ENCODE results near the gene L1CAM. TPM values are rescaled to one million over a fixed set of nuclear protein-coding genes. Genes with fewer than 3 reads are reported as not detected.

L1CAM gene
- total RNA-seq, 6 experiments from 2014 or later = 13.1 to 89.2 (median 14.4) TPM

DNA sequence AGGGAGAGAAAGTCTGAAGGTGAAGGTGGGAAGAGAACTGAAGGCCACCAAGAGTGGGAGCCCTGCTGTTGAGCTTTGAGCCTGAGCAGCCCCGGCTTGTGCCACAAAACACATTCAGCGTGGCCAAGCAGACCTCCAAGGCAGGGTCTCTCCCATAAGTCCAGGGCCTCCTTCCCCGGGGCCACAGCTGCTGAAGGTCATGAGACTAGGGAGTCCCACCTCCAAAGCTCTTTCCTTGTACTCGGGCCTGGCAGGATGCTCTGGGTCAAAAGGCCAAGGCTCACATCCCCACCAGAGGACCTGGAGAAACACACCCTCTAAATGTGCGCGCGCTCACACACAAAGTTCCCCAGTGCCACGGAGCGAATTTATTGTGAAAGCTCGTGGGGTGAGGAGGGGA is 43.6 kb upstream of the L1CAM start:
- Mint-ChIP-seq H3K9me3 (no peaks in the 10 kb centered on the region), H3K36me3 (ENCODE audit: low read depth) (peaks cover 5% of the 10 kb centered on the region; the same call in 1 of the 2 replicates)

DNA sequence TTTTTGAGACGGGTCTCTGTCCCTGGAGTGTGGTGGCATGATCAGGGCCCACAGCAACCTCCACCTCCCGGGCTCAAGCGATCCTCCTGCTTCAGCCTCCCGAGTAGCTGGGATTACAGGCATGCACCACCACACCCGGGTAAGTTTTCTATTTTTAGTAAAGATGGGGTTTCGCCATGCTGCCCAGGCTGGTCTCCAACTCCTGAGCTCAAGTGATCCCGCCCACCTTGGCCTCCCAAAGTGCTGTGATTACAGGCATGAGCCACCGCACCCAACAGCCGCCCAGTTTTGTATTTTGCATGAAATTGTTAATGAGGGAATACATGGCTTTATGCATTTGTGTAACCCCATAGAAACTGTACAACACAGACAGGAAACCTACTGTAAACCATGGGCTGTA is 42.9 kb upstream of the L1CAM start:
- TF ChIP-seq, protein P1, sequence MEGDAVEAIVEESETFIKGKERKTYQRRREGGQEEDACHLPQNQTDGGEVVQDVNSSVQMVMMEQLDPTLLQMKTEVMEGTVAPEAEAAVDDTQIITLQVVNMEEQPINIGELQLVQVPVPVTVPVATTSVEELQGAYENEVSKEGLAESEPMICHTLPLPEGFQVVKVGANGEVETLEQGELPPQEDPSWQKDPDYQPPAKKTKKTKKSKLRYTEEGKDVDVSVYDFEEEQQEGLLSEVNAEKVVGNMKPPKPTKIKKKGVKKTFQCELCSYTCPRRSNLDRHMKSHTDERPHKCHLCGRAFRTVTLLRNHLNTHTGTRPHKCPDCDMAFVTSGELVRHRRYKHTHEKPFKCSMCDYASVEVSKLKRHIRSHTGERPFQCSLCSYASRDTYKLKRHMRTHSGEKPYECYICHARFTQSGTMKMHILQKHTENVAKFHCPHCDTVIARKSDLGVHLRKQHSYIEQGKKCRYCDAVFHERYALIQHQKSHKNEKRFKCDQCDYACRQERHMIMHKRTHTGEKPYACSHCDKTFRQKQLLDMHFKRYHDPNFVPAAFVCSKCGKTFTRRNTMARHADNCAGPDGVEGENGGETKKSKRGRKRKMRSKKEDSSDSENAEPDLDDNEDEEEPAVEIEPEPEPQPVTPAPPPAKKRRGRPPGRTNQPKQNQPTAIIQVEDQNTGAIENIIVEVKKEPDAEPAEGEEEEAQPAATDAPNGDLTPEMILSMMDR (IDR thresholded peaks at IDR 0.05) = no peak
- no peak overlapping the region; the same call in 1 of the 2 replicates for H3K4me3 Mint-ChIP-seq
- no peak for DNase-seq
- no peak overlapping the region; the same call in 1 of the 2 replicates for H3K27ac Mint-ChIP-seq
- peaks cover 25% of the 10 kb centered on the region for H3K4me1 Mint-ChIP-seq (ENCODE audit: low read depth)
- peaks cover under 1% of the 10 kb centered on the region; the same call in 1 of the 2 replicates for H3K27me3 Mint-ChIP-seq (ENCODE audit: insufficient read depth)
- peaks cover 5% of the 10 kb centered on the region; the same call in 1 of the 2 replicates for H3K36me3 Mint-ChIP-seq (ENCODE audit: low read depth)
- H3K9me3 Mint-ChIP-seq = no peaks in the 10 kb centered on the region

More for the DNA sequence above, 43.6 kb upstream of the L1CAM start:
- H3K4me1 Mint-ChIP-seq (ENCODE audit: low read depth) = peaks cover 20% of the 10 kb centered on the region
- peaks cover 2% of the 10 kb centered on the region; the same call in 1 of the 2 replicates for H3K27me3 Mint-ChIP-seq (ENCODE audit: insufficient read depth)
- TF ChIP-seq, protein P1 (IDR thresholded peaks at IDR 0.05) = no peak
- no peak for DNase-seq
- H3K27ac Mint-ChIP-seq = peak overlapping the region; percentile 26; the same call in 1 of the 2 replicates
- H3K4me3 Mint-ChIP-seq = no peak overlapping the region

DNA sequence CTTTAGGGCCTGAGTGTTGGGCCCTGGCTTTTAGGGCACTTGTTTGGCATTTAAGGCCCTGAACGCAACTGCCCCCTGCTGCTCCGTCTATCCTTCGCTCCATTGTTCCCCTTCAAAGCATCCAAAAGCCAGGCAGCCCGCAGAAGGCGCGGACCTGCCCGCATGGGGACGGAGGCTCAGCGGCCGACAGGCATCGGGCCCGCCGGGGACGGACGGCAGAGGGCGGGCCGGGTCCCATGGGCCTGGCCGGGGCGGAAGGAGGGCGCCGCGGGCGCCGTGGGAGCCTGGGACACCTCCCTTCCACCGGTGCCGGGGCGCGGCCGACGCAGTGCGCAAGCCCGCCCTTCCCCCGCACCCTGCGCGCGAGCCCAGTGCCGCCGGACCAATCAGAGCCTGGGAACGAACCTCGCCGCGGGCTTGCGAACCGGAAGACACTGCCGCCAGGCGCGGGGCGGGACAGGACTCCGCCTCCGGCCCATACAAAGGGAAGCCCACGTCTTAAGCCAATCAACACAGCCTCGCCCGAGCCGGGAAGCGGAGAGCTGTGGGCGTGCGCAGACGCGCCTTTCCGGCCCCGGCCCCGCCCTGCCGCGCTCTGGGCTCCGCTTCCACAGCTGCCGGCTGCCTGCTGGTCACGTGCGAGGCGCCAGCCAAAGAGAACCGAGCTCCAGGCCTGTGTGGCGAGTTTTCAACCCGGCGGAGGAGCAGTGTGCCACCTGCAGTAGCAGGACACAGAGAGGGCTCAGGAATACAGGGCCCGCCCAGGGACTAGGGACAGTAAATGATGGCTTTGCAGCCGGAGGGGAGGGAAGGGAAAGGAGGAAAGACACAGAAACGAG is 42.2 kb upstream of the L1CAM start:
- H3K4me1 Mint-ChIP-seq (ENCODE audit: low read depth) = peaks cover 25% of the 10 kb centered on the region
- H3K4me3 Mint-ChIP-seq = peak overlapping the region; percentile 85
- TF ChIP-seq, protein P1 (IDR thresholded peaks at IDR 0.05) = peak; percentile 37; the same call in 1 of the 2 replicates
- peaks cover 5% of the 10 kb centered on the region; the same call in 1 of the 2 replicates for H3K36me3 Mint-ChIP-seq (ENCODE audit: low read depth)
- no peaks in the 10 kb centered on the region for H3K27me3 Mint-ChIP-seq (ENCODE audit: insufficient read depth)
- H3K27ac Mint-ChIP-seq = peak overlapping the region; percentile 87
- DNase-seq = peak; percentile 96
- H3K9me3 Mint-ChIP-seq = no peaks in the 10 kb centered on the region

DNA sequence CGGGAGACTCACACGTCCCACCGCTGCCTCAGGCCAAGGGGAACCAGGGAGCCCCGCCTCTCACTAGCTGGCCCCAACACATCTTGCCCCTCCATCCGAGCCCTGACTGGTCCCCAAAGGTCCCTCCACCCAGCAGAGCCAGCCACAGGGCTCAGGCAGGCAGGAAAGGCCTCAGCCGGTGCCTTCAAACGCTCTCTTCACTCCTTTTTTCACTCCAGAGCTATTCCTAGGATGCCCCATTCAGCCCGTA is 41.6 kb upstream of the L1CAM start:
- no peak for DNase-seq
- TF ChIP-seq, protein P1 (IDR thresholded peaks at IDR 0.05) = no peak
- H3K9me3 Mint-ChIP-seq = no peaks in the 10 kb centered on the region
- peaks cover 25% of the 10 kb centered on the region for H3K4me1 Mint-ChIP-seq (ENCODE audit: low read depth)
- no peaks in the 10 kb centered on the region for H3K27me3 Mint-ChIP-seq (ENCODE audit: insufficient read depth)
- H3K27ac Mint-ChIP-seq = peak overlapping the region; percentile 87
- peak overlapping the region; percentile 83 for H3K4me3 Mint-ChIP-seq
- H3K36me3 Mint-ChIP-seq (ENCODE audit: low read depth) = peaks cover 5% of the 10 kb centered on the region; the same call in 1 of the 2 replicates

DNA sequence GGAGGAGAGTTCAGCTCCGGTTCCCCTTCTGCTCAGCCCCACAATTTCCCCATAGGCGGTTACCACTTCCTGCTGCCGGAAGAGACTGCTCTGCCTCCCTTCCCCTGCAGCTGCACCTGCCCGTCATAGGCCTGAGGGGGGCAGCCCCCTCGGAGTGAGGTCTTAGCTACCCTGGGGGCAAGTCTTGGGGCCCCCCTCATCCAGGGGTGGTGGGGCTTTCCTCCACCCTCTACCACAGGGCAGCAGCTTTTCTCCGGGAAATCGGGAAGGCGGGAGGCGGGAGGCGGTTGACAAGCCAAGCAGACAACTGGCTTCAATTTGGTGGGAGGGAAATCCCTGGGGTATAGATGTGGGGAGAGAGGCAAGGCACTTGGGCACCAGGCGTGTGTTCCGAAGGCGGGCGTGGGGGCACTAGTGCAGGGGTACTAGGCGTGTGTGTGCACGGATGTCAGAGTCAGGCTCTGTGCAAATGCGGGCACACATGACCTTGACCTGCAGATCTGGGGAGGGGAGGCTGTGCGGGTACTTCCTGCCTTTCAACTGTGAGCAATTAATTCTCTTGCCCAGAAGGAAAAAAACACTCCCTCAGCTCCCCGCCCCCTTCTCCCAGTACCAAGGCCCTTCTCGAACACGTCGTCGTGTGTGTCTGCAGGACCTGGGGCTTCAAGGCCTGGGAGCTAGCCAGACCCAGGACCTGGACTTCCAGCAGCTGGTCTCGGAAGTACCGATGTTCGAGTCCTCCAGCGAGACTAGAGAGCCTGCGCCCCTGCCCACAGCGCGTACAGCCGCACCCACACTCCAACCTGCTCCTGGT is 41.1 kb upstream of the L1CAM start:
- TF ChIP-seq, protein P1 (IDR thresholded peaks at IDR 0.05) = no peak
- H3K27ac Mint-ChIP-seq = peak overlapping the region; percentile 87
- no peaks in the 10 kb centered on the region for H3K27me3 Mint-ChIP-seq (ENCODE audit: insufficient read depth)
- no peaks in the 10 kb centered on the region for H3K9me3 Mint-ChIP-seq
- DNase-seq = no peak
- H3K36me3 Mint-ChIP-seq (ENCODE audit: low read depth) = peaks cover 5% of the 10 kb centered on the region; the same call in 1 of the 2 replicates
- peaks cover 25% of the 10 kb centered on the region for H3K4me1 Mint-ChIP-seq (ENCODE audit: low read depth)
- peak overlapping the region; percentile 83 for H3K4me3 Mint-ChIP-seq

Data from HFFc6 (cell line).